Activated CD8-positive, alpha-beta memory T cell treated with anti-CD3 and anti-CD28 coated beads for 48 hours (primary cell): ENCODE data around the gene TFF1.
A peak's percentile ranks its signal among the peaks of the same experiment; 100 is the strongest.

Source experiments
- DNase-seq, 3 experiments: peaks; one replicate each; pipeline ENCODE4 v3.0.0-alpha.2; 2020; ENCODE audit warnings: low read depth in 2 of 3, low spot score in 2 of 3

The TFF1 gene

DNA sequence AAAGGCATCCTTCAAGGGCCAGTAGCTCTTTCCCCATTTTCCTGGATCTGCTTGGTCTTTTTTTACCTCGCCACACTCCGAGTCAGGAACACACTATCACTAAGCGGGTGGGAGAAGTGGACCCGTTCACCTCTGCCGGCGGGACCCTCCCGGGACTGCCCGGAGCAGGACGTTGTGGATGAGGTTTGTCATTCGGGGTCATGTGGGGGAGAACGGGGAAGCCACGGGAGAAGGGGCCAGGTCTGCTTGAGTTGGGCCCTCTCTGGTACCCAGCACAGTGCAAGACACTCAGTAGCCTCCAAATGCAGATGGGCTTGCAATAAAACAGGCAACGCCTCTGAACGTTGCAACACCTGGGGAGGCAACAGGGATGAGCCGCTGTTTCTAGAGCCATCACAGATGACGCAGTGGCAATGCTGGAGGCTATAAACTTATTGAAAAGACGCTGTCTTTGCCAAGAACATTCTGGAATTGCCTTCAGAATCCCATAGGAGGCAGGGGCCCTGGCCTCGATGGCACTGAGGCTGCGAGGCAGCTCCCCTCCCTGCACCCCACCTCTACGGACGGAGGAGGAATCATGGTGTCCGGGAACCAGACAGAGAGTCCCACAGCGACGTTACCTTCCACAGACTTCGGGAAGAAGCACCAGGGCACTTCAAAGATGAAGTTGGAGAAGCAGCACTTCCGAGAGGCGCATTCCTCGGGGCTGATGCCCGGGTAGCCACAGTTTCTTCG, 19.3 kb downstream of the TFF1 start:
- DNase-seq, result no peak

DNA sequence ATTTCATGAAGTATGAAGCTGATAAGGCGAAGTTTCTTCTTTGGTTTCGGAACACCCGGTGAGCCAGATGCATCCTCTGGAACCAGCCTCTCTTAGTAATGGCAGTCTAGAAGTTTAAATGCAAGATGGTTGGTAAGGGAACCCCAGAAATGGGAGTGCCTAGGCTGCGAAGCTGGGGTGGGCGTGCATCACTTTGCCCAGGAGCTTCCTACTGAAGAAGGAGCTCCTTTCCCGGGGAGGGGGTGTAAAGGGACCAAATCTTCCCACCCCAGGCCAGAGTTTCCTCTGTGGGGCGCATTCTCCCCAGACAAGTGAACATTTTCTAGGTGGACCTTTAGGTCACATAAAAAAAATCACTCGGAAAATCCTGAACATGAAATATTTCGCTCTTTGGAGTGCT, 19.9 kb downstream of the TFF1 start:
- no peak for DNase-seq

DNA sequence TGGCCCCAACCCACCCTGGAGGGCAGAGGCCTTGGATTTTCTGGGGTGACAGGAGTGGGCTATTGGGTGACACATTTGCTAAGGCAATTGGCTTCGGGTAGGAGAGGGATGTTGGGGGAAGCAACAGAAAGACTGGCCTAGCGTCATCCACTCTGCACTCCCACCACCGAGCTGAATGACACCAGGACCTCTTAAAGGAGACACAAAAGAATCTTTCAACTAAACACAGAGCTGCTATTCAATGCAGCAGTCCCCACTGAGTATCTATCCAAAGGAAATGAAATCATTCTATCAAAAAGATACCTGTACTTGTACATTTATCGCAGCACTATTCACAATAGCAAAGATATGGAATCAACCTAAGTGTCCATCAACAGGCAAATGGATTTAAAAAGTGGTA, 21.7 kb downstream of the TFF1 start:
- DNase-seq, result no peak

DNA sequence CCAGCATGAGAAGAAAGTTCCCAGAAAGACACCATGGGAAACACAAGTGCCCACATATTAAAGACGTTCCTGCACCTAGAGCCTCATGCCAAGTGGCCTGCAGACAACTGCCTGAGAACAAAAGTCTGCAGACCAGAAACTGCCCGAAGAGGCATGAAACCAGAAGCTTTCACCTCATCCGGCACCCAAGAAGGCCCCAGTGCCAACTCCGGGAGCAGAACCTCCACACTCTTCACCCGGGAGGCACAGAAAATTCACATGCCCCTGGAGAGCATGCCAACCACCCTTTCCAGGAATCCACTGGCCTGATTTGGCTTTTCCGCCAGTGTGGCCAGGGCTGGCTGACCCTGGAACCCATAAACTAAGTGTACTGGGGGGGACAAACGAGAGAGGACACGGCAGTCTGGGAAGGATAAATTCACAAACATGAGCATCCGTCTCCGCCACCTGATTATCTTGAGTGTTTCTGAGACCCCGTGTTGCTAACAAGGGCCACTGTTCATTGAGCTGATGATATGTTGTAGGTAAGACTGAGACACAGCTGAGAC, 22.3 kb downstream of the TFF1 start:
- no peak for DNase-seq

DNA sequence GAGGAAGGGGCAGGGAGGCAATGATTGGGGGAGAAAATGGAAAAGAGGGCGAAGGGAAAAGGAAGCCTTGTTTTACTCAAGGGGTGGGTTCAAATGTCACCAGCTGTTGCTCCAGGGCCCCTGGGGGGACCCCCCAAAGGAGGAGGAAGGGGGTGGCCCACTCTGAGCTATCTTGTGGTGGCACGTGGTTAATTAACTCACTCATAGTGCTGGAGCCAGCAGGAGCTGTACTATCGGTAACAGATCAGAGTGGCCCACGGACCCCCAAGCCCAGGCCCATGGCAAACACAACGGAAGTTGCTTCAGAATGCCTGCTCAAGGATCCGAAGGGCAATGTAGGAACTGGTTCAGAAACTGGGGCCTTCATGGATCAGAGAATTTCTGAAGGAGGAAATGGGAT, 22.8 kb downstream of the TFF1 start:
- DNase-seq, result no peak

DNA sequence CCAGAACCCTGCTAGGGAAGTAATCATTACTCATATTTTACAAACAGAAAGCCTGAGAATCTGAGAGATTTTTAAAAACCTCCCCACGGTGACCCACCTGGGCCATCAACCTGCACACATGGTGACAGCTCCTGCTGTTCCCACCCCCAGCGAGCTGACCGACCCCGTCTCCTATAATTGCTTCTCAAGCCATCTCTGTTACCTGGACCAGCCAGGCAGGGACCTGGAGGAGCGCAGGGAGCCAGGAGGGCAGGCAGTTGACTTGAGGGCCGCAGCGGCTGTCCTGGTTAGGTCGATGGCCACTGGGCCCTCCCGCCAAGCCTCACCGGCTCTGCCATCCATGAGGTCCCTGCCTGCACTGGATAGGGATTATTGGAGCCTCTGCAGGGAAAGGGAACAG, 23.2 kb downstream of the TFF1 start:
- no peak for DNase-seq

DNA sequence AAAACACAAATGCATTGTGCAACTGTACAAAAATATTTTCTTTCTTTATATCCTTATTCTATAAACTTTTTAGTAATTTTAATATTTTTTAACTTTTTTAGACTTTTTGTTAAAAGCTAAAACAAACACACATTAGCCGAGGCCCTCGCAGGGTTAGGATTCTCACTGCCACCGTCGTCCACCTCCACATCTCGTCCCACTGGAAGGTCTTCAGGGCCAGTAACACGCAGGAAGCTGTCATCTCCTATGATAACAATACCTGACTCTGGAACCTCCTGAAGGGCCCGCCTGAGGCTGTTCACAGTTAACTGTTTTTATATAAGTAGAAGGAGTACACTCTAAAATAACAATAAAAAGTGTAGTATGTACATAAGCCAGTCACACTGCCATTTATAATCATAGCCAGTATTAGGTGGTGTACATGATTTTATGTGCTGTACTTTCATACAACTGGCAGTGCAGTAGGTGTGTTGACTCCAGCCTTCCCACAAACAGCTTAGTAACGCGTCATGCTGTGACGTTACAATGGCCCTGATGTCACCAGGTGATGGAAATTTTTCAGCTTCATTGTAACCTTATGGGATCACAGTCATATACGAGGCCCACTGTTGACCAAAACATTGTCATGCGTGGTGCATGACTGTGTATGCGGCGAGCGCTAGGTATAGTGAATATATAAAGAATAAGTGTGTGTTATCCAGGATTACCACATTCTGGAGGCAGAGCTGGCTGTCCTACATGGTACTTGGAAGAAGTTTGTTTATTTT, 24.4 kb downstream of the TFF1 start:
- DNase-seq, result no peak

DNA sequence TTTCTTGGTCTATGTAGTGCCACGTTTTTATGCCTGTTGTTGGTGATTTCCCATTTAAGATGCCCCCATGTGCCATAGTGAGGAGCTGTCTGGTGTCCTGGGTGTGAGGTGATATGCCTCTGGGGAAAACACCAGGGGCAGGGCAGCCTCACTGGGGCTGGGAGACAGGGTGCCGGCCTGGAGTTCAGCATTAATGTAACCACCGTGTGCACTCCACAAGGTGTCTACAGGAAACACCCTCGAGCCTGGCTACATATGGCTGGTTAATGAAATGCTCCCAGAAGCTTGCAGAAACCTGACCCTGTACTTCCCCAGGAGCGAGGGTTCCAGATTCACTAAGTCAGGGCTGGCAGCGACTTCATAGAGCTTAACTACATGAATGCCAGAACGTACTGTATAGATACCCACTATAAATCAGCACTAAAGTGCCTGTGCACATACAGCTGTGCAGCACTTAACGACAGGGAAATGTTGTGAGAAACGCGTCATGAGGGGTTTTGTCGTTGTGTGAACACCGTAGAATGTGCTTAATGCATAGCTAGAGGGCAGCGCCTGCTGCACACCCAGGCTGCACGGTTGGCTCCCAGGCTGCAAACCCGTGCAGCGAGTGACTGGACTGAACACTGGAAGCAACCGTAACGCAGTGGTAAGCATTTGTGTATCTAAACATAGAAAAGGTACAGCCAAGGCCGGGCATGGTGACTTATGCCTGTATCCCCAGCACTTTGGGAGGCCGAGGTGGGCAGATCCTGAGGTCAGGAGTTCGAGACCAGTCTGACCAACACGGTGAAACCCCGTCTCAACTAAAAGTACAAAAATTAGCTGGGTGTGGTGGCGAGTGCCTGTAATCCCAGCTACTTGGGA, 25.9 kb downstream of the TFF1 start:
- DNase-seq, result no peak

DNA sequence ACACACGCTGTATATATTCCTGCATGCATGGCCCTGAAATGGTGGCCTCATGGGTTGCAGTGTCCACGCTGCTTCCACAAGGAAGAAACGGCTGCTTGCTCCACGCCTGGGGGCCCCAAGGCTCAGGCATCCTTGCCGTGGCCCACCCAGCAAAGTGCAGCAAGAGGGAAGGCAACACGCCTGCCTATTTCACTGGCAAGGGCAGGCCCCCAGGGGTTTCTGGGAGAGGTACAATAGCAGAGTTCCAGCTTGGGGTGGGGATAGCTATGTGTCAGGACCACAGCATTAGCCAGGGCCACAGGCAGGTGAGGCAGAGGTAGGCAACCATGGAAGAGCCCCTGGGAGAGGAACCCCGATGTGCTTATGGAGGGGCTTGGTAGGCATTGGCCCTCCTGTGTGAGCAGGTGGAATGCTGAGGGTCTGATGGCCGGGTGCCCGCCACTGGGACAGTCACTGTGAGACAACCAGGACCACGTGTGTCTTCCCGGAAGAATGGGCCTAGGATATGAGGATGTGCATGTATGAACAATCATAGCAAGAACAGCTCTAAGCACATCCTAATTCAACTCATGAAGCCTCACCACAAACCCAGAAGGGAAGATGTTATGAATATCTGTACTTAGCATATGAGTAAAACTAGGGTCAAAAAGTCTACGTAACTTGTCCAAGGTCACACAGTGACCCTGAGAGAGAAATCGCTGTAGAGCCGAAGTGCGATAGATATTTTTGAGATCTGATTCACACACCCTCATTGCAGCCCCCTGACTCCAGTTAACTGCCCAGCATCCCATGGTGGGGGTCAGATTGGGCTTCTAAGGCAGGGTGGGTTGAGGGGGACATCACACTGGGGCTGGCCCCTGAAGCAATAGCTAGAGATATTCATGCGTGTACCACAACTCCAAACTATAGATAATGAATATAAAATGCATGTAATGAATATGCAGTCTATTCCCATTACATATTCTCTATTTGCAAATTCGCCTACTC, 27.3 kb downstream of the TFF1 start:
- DNase-seq, result no peak

DNA sequence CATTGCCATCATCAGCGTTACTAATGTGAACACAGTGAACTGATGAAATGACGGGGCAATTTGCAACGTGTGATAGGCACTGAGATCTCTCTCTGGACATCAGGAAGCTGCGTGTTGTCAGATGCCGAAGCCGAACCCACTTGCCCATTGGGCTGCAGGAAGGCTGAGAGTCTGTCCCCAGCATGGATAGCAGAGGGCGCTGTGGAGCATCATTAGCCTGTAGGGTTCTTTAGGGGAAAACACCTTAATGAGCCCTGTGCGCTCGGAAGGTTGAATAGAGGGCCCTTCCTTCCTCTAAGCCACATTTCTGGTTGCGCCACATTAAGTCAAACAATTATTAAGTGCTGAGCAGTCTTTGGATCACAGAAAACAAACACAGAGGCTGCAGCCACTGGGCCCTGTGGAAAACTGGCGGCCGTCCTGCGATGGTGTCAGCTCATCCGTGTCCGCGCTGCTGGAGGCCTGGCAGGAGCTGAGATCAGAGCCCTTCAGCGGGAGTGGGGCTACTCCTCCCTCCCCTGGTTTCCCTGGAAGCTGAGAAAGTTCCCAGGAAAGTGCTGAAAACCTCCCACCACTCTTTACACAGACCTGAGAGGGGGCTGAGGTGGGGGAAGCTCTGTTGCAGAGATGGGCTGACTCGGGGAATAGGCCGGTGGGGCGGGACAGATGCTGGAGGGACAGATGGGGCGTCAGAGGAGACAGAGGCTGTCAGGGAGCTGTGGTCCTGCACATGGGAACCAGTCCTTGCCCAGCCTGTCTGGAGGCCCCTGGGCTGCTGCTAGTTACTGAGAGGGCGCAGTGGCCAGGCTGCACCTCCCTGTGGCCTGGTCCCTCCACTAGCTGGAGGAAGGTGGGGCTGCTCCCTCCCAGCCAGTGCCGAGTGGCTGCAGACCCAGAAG, 28.3 kb downstream of the TFF1 start:
- peak; percentile 38 to 68 (median 40) for DNase-seq

DNA sequence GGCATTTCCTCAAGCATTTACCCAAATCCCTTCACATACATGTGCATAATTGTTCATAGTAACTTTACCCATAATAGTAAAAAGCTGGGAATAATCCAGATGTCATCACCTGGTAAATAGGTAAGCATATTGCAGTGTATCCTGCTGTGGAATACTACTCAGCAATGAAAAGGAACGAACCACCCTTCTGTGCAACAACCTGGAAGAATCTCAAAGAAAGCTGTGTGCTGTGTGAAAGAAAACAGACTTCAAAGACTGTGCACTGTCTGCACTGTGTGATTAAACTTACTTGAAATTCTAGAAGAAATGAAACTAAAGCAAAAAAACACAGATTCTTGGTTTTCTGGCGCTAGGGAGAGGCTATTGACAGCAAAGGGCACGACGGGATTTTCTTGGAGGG, 29.1 kb downstream of the TFF1 start:
- no peak for DNase-seq

DNA sequence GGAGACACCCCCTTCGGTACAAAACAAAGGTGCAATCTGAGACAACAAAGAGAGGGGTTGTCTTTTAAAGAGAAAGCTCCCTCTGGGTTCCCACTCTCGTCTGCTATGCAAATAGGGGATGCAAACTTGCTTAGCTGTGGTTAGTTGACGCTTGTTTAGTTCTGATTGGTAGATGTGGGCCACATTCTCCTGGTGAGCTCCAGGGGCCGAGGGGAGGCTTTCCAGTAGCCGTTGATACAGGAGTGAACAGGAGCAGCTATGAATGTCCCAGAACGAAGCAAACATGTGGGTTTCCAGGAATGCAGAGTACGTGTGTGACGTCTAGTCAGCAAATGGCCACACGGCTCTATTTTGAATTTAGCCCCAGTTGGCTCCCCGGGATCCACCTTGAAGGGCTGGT, 30.3 kb downstream of the TFF1 start:
- no peak for DNase-seq

DNA sequence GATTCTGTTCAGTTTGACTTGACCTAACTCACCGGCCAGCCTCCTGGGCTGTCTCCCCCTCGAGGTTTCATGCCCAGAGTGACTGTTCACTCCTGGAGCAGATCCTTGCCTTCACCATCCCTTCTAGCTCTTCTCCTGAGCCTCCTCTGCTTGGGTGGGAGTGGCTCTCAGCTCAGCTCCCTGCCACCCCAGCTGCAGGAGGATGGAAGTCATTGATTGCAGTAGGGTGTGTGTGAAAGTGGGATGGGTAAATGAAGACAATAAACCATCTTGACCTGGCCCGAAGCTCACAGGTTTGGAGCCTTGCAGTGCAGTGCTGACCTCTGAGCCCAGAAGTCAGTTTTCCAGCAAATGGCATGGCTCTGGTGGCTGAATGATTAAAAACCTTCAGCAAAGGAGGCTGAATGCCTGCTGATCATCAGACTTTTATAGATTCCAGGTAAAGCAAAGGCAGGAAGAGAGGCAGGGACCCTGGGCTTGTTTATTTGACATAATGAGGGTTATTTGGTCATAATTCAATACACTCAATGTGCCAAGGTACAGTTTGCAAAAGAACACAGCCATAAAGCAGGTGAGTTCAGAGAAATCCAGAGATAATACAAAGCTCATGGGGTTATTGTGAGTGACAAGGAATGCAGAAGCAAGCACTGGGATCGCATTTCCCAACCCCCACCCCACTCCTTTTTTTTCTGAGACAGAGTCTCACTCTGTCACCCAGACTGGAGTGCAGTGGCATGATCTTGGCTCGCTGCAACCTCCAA, 33.6 kb downstream of the TFF1 start:
- no peak for DNase-seq

DNA sequence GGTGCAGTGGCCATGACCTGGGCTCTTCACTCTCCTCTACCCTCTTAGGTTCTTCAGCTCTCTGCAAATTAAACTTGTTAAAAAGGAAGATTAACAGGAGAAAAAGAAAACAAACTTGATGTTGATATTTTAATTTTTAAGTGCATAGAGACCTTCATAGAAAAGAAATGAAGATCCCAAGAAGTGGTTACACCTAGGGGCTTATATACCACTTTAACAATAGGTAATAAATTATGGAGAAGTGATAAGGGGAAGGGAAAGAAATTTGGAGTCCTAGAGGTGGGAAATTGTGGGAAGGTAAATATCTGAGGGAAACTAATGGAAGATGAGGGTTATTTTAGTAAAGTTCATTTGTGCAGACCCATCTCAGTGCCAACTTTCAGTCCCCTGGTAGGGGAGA, 34.7 kb downstream of the TFF1 start:
- no peak for DNase-seq

DNA sequence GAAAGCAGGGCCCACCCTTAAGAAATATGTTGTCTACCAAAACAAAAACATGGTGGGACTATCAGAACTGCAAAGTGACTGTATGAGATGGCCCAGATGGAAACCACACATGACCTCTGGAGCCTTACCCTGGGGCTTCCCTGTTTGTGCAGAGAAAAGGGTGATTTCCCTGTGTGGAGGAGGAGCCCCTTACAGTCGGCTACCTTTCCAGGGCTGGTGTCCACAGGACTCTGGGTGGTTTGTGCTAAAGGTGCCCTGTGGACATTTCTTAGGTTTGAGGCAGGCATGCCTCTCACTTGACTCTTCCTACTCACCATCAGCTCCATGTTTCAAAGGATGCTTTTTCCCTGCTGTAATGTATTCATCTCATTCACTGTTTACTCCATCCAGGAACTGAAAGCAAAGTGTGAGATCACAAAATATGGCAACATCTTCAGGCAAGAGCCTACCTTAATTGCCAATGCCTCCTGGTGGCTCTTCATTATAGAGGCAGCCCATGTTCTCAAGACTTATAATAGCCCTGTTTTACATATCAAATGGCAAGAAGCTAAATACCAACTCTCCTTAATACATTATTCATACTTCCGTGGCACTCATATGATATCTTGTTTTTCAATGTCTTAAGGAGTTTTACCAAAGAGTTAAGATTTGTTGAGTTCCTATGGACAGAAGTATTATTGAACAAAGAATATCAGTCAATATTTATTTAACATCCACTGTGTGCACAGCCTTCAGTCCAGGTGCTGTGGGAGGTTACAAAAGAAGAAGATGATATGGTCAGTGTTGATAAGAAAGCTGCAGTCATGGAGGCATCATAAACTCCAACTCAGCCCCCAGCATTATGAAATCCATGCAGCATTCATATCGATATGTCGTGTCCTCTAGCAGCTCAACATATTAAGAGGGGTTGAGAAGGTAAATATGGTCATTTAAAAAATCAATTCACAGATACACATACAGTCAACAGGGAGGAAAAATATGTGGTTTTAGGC, 35.7 kb downstream of the TFF1 start:
- no peak for DNase-seq

DNA sequence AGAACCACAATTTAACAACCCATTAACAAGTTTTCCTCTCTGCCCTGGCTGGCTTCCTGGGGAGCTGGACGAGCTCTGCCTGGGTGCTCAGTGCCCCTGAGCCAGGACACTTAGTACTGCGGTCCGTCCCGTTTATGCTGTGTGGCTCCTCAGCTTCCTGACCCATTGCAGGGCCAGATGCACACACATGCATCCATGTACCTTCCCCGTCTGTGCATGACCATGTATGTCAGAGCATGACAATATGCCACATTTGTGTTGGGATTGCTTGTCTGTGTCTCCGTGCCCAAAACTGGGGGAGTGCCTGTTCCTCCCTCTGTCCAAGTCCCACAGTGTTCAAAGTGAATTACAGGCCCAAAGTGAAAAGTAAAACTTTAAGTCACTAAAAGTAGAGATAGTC, 41.4 kb downstream of the TFF1 start:
- no peak for DNase-seq

DNA sequence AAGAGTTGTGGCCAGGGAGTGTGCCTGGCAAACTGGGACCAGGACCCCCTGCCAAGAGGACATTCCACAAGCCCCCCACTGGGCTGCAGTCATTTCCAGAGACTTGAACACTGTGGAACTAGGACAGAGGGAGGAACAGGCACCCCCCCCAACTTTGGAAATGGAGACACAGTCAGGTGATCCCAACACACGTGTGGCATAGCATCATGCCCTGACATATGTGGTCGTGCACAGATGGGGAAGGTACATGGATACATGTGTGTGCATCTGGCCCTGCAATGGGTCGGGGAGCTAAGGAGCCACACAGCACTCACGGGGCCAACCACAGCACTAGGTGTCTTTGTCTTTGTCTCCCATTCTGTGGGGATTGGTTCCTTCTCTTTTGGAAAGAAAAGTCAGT, 44.5 kb downstream of the TFF1 start:
- no peak for DNase-seq
